Natural killer cell (primary cell): Measurements from ENCODE around the gene FRMD4A. TPM values are rescaled to one million over a fixed set of nuclear protein-coding genes. Genes with fewer than 3 reads are reported as not detected.
"Not testable (repeated sequence)": the region's sequence is repeated elsewhere in the genome, so short reads cannot be mapped to it uniquely, and the experiment has no call there.

Experiments used
- ATAC-seq, 3 donors: fragments of 150-1000 bp in 2 of 3; fragments of 200-7000 bp in 1 of 3; cut with Tn5 transposase; 1 replicate in 1 of 3; 2 replicates in 2 of 3; pipeline ENCODE4 v1.10.0; 2021; ENCODE audit warnings: mild to moderate bottlenecking in 2 of 3, moderate library complexity in 2 of 3
- DNase-seq, 2 donors: peaks; one replicate each; pipeline versions ENCODE4 v3.0.0 to v3.0.0-alpha.2; 2013 to 2021; ENCODE audit warnings: mixed read lengths in 1 of 2
- H3K27ac ChIP-seq: one replicate; pipeline ENCODE4 v1.5.1; 2013; ENCODE audit warnings: mild to moderate bottlenecking, low read length
- H3K27me3 ChIP-seq: one replicate; pipeline ENCODE4 v1.6.1; 2013; ENCODE audit warnings: low read length; ENCODE audit not compliant: control insufficient read depth, insufficient read depth
- H3K36me3 ChIP-seq: one replicate; pipeline ENCODE4 v1.6.1; 2013; ENCODE audit warnings: low read length; ENCODE audit not compliant: control insufficient read depth, insufficient read depth
- H3K4me1 ChIP-seq: one replicate; pipeline ENCODE4 v1.6.1; 2013; ENCODE audit warnings: low read length; ENCODE audit not compliant: control insufficient read depth, insufficient read depth
- H3K4me3 ChIP-seq: one replicate; pipeline ENCODE4 v1.5.1; 2013; ENCODE audit warnings: low read length
- H3K9me3 ChIP-seq: one replicate; pipeline ENCODE4 v1.6.1; 2013; ENCODE audit warnings: low read length; ENCODE audit not compliant: control insufficient read depth, insufficient read depth
- H3K27ac Mint-ChIP-seq, 2 donors: one replicate each; pipeline ENCODE4 v1.8.0; 2022; ENCODE audit warnings: mild to moderate bottlenecking in 2 of 2, mixed read lengths in 2 of 2, moderate library complexity in 1 of 2
- H3K27me3 Mint-ChIP-seq, 2 donors: one replicate each; pipeline ENCODE4 v1.8.0; 2022; ENCODE audit warnings: low read depth in 2 of 2, mixed read lengths in 2 of 2
- H3K36me3 Mint-ChIP-seq: one replicate; pipeline ENCODE4 v1.8.0; 2022; ENCODE audit warnings: mixed read lengths
- H3K4me1 Mint-ChIP-seq, 2 donors: one replicate each; pipeline ENCODE4 v1.8.0; 2022; ENCODE audit warnings: mixed read lengths in 2 of 2
- H3K4me3 Mint-ChIP-seq: one replicate; pipeline ENCODE4 v1.8.0; 2022; ENCODE audit warnings: mild to moderate bottlenecking, moderate library complexity, mixed read lengths
- H3K9me3 Mint-ChIP-seq, 2 donors: one replicate each; pipeline ENCODE4 v1.8.0; 2022; ENCODE audit warnings: mixed read lengths in 2 of 2
- WGBS: methylation state at CpG from one replicate; pipeline ENCODE4 v1.1.7; 2013; ENCODE audit warnings: missing lambda C conversion rate; ENCODE audit not compliant: insufficient coverage; 5-methylcytosine and 5-hydroxymethylcytosine counted together
- intact Hi-C: fragments of 100-400 bp; cut with micrococcal nuclease; formaldehyde crosslinking; loops from one replicate; pipeline ENCODE4 v1.14.2; 2022
- total RNA-seq, 4 donors: library from RNA; stranded (reverse); fragments of 120-200 nt in 1 of 4; gene quantifications; one replicate each; pipeline versions ENCODE4 v1.2.3 to v1.2.4, GENCODE V29; 2013 to 2022
- TF ChIP-seq, protein P1 (sequence below): fragments of 200-600 bp; IDR thresholded peaks from one replicate; pipeline ENCODE4 v1.8.0; 2022; ENCODE audit warnings: antibody characterized with exemption

The FRMD4A gene
- total RNA-seq, 3 donors from 2014 or later (not counting 1 experiment from before 2014, with no cell fraction given): 0.36 to 0.38 TPM; not detected in 1

DNA sequence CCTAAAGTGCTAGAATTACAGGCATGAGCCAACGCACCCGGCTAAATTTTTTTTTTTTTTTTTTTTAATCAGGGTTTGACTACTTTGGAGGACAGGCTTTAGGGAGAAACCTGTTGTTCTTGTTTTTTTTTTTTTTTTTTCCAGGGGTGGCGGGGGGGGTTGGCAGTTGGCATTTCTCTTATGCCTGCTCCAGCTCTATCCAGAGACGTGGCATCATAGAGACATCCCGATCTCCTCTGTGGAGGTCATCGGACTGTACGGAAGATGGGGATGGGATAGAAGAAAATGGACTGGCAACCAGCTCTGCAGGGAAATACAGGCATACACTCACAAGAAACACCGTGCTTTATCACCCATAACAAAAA lies 613.2 kb downstream of the FRMD4A start:
- peaks cover 9 to 10% of the 10 kb centered on the region in 2 donors for H3K27me3 Mint-ChIP-seq
- Histone ChIP-seq H3K4me1 (peaks cover 14% of the 10 kb centered on the region), H3K27me3 (no peaks in the 10 kb centered on the region), H3K9me3 (no peaks in the 10 kb centered on the region), H3K27ac (no peak overlapping the region), H3K36me3 (no peaks in the 10 kb centered on the region), H3K4me3 (no peak overlapping the region)
- DNase-seq: no peak
- peaks cover 2 to 4% of the 10 kb centered on the region in 2 donors for H3K9me3 Mint-ChIP-seq
- no peak overlapping the region for H3K4me3 Mint-ChIP-seq
- no peak overlapping the region for H3K27ac Mint-ChIP-seq
- 78% methylated on average over 7 of the region's 8 CpGs for WGBS
- peaks cover 21% of the 10 kb centered on the region in 2 donors for H3K4me1 Mint-ChIP-seq
- intact Hi-C loops: no loop called here
- no peak for ATAC-seq
- TF ChIP-seq, protein P1, sequence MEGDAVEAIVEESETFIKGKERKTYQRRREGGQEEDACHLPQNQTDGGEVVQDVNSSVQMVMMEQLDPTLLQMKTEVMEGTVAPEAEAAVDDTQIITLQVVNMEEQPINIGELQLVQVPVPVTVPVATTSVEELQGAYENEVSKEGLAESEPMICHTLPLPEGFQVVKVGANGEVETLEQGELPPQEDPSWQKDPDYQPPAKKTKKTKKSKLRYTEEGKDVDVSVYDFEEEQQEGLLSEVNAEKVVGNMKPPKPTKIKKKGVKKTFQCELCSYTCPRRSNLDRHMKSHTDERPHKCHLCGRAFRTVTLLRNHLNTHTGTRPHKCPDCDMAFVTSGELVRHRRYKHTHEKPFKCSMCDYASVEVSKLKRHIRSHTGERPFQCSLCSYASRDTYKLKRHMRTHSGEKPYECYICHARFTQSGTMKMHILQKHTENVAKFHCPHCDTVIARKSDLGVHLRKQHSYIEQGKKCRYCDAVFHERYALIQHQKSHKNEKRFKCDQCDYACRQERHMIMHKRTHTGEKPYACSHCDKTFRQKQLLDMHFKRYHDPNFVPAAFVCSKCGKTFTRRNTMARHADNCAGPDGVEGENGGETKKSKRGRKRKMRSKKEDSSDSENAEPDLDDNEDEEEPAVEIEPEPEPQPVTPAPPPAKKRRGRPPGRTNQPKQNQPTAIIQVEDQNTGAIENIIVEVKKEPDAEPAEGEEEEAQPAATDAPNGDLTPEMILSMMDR: no peak
- no peaks in the 10 kb centered on the region for H3K36me3 Mint-ChIP-seq

DNA sequence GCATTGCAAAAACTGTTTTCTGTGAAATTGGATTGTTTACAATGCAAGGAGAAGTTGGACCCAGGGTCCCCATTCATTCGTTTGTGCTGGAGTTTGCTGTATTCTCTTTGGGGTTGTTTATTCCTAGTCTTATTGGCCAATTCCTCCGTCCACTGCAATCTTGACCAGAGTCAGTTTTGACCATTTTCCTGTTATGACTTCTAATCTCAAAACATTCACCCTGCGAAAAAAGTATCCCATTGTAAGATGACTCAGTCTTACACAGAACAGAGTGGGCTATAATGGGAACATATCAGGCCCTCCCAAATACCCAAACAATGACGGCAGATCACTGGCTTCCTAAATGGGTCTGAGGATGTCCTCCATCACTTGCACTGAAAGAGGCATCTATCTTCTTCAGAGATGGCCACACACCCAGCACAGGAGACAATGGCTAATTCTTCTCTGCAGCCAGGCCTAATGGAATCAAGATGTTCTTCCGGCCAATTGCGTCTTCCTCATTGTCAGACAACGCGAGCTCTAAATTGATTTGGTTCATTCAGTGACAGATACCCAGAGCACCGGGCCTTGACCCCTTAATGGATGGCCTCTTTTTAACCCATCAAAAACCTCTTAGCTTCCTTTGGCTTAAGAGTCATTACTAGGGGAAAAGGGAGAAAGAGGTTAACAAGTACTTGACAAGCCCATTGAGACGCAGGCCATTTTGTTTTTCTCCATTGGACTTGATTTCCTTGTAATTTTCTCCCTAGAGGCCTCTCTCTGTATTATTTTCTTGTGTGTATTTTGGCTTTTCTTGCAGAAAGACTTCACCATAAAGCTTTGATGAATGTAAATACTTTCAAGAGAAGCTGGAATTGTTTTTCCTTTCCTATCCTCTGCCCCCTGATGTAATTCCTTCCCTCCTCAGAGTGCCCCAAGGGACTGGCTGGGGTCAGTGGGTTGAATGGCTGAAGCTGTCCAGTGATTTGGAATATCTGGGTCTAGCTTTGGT lies 614.3 kb downstream of the FRMD4A start:
- Histone ChIP-seq H3K36me3 (no peaks in the 10 kb centered on the region), H3K27ac (no peak overlapping the region), H3K4me3 (no peak overlapping the region), H3K4me1 (peaks cover 15% of the 10 kb centered on the region), H3K27me3 (no peaks in the 10 kb centered on the region), H3K9me3 (no peaks in the 10 kb centered on the region)
- intact Hi-C loops: no loop called here
- H3K4me1 Mint-ChIP-seq: peaks cover 21% of the 10 kb centered on the region in 2 donors
- peaks cover 2 to 4% of the 10 kb centered on the region in 2 donors for H3K9me3 Mint-ChIP-seq
- TF ChIP-seq, protein P1: no peak
- H3K27ac Mint-ChIP-seq: no peak overlapping the region
- H3K36me3 Mint-ChIP-seq: no peaks in the 10 kb centered on the region
- ATAC-seq (no peak), DNase-seq (no peak)
- 98% methylated on average over 10 of the region's 10 CpGs for WGBS
- H3K4me3 Mint-ChIP-seq: no peak overlapping the region
- H3K27me3 Mint-ChIP-seq: peaks cover 9 to 10% of the 10 kb centered on the region in 2 donors

DNA sequence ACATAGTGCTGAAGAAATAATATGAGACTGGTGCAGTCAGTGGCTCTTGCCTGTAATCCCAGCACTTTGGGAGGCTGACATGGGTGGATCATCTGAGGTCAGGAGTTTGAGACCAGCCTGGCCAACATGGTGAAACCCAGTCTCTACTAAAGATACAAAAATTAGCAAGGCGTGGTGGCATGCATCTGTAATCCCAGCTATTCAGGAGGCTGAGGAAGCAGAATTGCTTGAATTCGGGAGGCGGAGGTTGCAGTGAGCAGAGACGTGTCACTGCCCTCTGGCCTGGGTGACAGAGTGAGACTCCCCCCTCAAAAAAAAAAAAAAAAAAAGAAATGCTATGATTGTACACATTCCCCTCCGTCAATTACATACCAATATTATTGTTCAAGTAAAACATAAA lies 615.1 kb downstream of the FRMD4A start:
- peaks cover 15% of the 10 kb centered on the region for H3K4me1 ChIP-seq
- H3K36me3 ChIP-seq, H3K36me3 Mint-ChIP-seq, ATAC-seq, H3K27me3 ChIP-seq, H3K27me3 Mint-ChIP-seq, DNase-seq, H3K9me3 Mint-ChIP-seq, H3K9me3 ChIP-seq, H3K27ac Mint-ChIP-seq, H3K4me3 Mint-ChIP-seq, H3K4me3 ChIP-seq, intact Hi-C loops, H3K27ac ChIP-seq: not testable (repeated sequence)
- WGBS: 88% methylated on average over 4 of the region's 5 CpGs
- H3K4me1 Mint-ChIP-seq: peaks cover 21% of the 10 kb centered on the region in 2 donors

DNA sequence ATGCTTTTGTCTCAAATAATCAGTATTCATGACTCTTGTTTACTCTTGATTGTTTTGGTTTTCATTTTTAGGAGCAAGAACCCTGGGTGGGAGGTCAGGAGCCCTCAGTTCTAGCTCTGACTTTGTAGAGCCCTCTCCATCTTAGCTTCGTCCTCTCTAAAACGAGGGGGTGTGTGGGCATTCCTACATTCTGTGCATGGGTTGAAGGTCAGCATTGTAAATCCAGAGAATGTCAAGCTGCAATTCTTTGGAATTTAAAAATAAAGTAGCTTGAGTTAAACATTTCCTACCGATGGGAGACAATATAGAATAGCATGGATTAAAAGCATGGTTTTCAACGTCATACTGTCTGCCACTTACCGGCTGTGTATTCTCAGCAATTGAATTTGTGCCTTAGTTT lies 615.6 kb downstream of the FRMD4A start:
- ATAC-seq (no peak), DNase-seq (no peak)
- no peaks in the 10 kb centered on the region for H3K27me3 ChIP-seq
- H3K27ac Mint-ChIP-seq: no peak overlapping the region
- TF ChIP-seq, protein P1: no peak
- H3K36me3 Mint-ChIP-seq: no peaks in the 10 kb centered on the region
- H3K9me3 ChIP-seq: no peaks in the 10 kb centered on the region
- 95% methylated on average over 5 of the region's 5 CpGs for WGBS
- no peak overlapping the region for H3K27ac ChIP-seq
- no peaks in the 10 kb centered on the region for H3K9me3 Mint-ChIP-seq
- no peaks in the 10 kb centered on the region for H3K36me3 ChIP-seq
- no peak overlapping the region for H3K4me3 ChIP-seq
- intact Hi-C loops: no loop called here
- peaks cover 15% of the 10 kb centered on the region for H3K4me1 ChIP-seq
- no peak overlapping the region for H3K4me3 Mint-ChIP-seq
- H3K27me3 Mint-ChIP-seq: peaks cover under 1 to 6% of the 10 kb centered on the region in 2 donors
- peaks cover 21% of the 10 kb centered on the region in 2 donors for H3K4me1 Mint-ChIP-seq
